ENCODE results near the gene MAN2C1.
"Not testable (repeated sequence)": the region's sequence is repeated elsewhere in the genome, so short reads cannot be mapped to it uniquely, and the experiment has no call there.

Gene MAN2C1

DNA sequence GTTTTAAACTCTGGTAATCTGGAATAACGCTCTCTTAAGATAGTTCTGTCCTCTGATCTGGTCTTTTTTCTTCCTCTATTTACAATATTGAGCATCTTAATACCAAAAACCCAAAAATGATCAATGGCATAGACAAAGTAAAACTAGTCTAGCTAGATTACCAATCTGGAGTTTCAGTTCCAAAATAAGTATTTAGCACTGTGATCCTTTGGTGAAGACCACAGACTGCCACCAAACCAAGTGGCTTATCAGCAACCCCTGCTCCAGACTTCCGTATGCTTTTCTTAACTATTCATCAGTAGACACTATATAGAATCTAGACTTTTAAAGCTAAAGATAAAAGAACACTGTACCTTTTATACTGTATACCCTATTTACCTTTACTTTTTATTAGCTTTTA lies 35.5 kb upstream of the MAN2C1 start:
- Histone ChIP-seq H2AFZ (ENCODE audit: low read depth) (no peak overlapping the region), H3K4me1 (ENCODE audit: low read depth, poor library complexity, severe bottlenecking) (no peaks in the 10 kb centered on the region), H3K36me3 (ENCODE audit: insufficient read depth) (peaks cover 6% of the 10 kb centered on the region; the same call in 1 of the 2 replicates), H3K9ac (no peak overlapping the region), H3K79me2 (ENCODE audit: insufficient read depth, low read depth) (no peaks in the 10 kb centered on the region), H4K20me1 (ENCODE audit: insufficient read depth) (no peaks in the 10 kb centered on the region), H3K27ac (no peak overlapping the region), H3K4me2 (no peak overlapping the region), H3K27me3 (ENCODE audit: insufficient read depth, low read depth) (no peaks in the 10 kb centered on the region), H3K4me3 (IDR thresholded peaks at IDR 0.05; ENCODE audit: insufficient read depth, low read depth, low read length) (no peak overlapping the region)
- no peak for TF ChIP-seq CTCF (conservative IDR thresholded peaks at IDR 0.05; ENCODE audit: low read depth, low read length)

- Histone ChIP-seq H3K36me3 (ENCODE audit: insufficient read depth) (peaks cover 12% of the 10 kb centered on the region; the same call in 1 of the 2 replicates), H3K4me2 (no peak overlapping the region)
Measured at GRCh38 chr15:75397494-75397893, 29.1 kb upstream of the MAN2C1 start.

DNA sequence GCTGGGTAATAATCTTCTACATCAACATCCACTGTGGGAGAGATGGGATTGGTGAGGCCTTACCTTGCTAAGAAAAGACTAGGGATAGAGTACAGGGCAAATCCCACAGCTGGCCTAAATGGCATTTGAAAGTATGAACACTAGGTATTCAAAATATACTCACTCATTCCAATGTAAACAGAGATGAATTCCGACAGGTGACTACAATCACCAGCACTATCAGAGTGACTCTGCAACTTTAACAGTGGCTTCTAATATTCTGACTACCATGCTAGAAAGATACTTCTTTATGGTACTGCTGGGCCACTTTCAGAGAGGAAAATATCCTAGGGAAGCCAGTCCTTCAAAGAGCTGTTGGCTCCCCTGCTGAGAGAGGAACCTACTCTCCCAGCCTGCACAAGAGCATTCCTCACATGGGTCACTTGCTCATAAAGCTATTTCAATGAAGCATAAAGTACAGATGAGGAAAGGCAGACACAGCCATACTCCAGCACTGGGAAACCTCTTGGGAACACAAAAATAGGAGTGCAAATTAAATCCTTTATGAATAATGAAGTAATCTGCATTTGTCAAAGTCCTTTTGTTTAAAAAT lies 21.5 kb upstream of the MAN2C1 start:
- no peaks in the 10 kb centered on the region; the same call in 1 of the 2 replicates for H3K79me2 ChIP-seq (ENCODE audit: insufficient read depth, low read depth)
- no peaks in the 10 kb centered on the region for H3K4me1 ChIP-seq (ENCODE audit: low read depth, poor library complexity, severe bottlenecking)
- no peaks in the 10 kb centered on the region for H4K20me1 ChIP-seq (ENCODE audit: insufficient read depth)
- no peaks in the 10 kb centered on the region for H3K27me3 ChIP-seq (ENCODE audit: insufficient read depth, low read depth)
- no peak overlapping the region for H3K4me3 ChIP-seq (IDR thresholded peaks at IDR 0.05; ENCODE audit: insufficient read depth, low read depth, low read length)
- no peak overlapping the region for H3K4me2 ChIP-seq
- peaks cover 3% of the 10 kb centered on the region; the same call in 1 of the 2 replicates for H3K36me3 ChIP-seq (ENCODE audit: insufficient read depth)
- no peak overlapping the region for H3K27ac ChIP-seq
- H3K9ac ChIP-seq = no peak overlapping the region
- no peak overlapping the region for H2AFZ ChIP-seq (ENCODE audit: low read depth)
- no peak for TF ChIP-seq CTCF (conservative IDR thresholded peaks at IDR 0.05; ENCODE audit: low read depth, low read length)

More at GRCh38 chr15:75397494-75397893, 29.1 kb upstream of the MAN2C1 start:
- Histone ChIP-seq H3K4me1 (ENCODE audit: low read depth, poor library complexity, severe bottlenecking) (no peaks in the 10 kb centered on the region), H3K4me3 (IDR thresholded peaks at IDR 0.05; ENCODE audit: insufficient read depth, low read depth, low read length) (no peak overlapping the region), H3K27ac (no peak overlapping the region), H2AFZ (ENCODE audit: low read depth) (no peak overlapping the region), H3K9ac (no peak overlapping the region), H3K27me3 (ENCODE audit: insufficient read depth, low read depth) (no peaks in the 10 kb centered on the region), H4K20me1 (ENCODE audit: insufficient read depth) (no peaks in the 10 kb centered on the region), H3K79me2 (ENCODE audit: insufficient read depth, low read depth) (no peaks in the 10 kb centered on the region)
- no peak for TF ChIP-seq CTCF (conservative IDR thresholded peaks at IDR 0.05; ENCODE audit: low read depth, low read length)

GRCh38 chr15:75383986-75384385 lies 15.6 kb upstream of the MAN2C1 start:
- not testable (repeated sequence) for H3K4me2 ChIP-seq; H2AFZ ChIP-seq (ENCODE audit: low read depth); H4K20me1 ChIP-seq (ENCODE audit: insufficient read depth); H3K4me1 ChIP-seq (ENCODE audit: low read depth, poor library complexity, severe bottlenecking); H3K36me3 ChIP-seq (ENCODE audit: insufficient read depth); H3K4me3 ChIP-seq (IDR thresholded peaks at IDR 0.05; ENCODE audit: insufficient read depth, low read depth, low read length); H3K27me3 ChIP-seq (ENCODE audit: insufficient read depth, low read depth); H3K27ac ChIP-seq; H3K79me2 ChIP-seq (ENCODE audit: insufficient read depth, low read depth); H3K9ac ChIP-seq

- Histone ChIP-seq H3K27ac (no peak overlapping the region), H3K36me3 (ENCODE audit: insufficient read depth) (no peaks in the 10 kb centered on the region), H2AFZ (ENCODE audit: low read depth) (no peak overlapping the region), H3K4me3 (IDR thresholded peaks at IDR 0.05; ENCODE audit: insufficient read depth, low read depth, low read length) (no peak overlapping the region), H3K27me3 (ENCODE audit: insufficient read depth, low read depth) (no peaks in the 10 kb centered on the region), H3K4me1 (ENCODE audit: low read depth, poor library complexity, severe bottlenecking) (no peaks in the 10 kb centered on the region), H3K4me2 (no peak overlapping the region), H4K20me1 (ENCODE audit: insufficient read depth) (no peaks in the 10 kb centered on the region), H3K79me2 (ENCODE audit: insufficient read depth, low read depth) (no peaks in the 10 kb centered on the region), H3K9ac (no peak overlapping the region)
- TF ChIP-seq CTCF (conservative IDR thresholded peaks at IDR 0.05; ENCODE audit: low read depth, low read length) = no peak
Measured at GRCh38 chr15:75380773-75381172, 12.4 kb upstream of the MAN2C1 start.

Measured in KMS-11 (cell line).